NCI-H1436 (cell line): Measurements from ENCODE around the gene SERPINB2.
"Not testable (repeated sequence)": the region's sequence is repeated elsewhere in the genome, so short reads cannot be mapped to it uniquely, and the experiment has no call there.

Experiments used
- DNase-seq: peaks from one replicate; lab custom pipeline; 2025; lab: John Stamatoyannopoulos, UW

SERPINB2 gene

GRCh38 chr18:63936156-63936931, 48.8 kb downstream of the SERPINB2 start:
- peak; percentile 59 for DNase-seq

DNA sequence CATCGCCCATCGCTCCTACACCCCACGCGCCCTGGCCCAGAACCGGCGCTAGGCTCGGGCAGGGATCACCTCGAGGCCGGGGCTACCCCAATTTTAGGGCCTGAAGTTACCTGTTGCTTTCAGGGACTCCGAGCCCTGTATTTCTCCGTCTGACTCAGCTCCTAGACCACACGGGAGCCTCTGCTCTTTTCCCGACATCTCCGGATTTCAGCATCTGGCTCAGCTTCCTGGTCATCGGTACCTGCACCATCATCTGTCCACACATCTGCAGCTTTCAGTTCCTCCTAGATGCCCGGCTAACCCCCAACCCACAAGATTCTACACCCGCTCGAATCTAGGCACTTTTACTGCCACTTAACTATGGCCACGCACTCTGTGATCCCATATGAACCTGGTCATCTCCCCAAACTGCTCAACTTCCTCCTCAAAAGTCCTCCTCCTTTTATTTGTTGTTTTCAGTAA, 49.5 kb downstream of the SERPINB2 start:
- no peak for DNase-seq

DNA sequence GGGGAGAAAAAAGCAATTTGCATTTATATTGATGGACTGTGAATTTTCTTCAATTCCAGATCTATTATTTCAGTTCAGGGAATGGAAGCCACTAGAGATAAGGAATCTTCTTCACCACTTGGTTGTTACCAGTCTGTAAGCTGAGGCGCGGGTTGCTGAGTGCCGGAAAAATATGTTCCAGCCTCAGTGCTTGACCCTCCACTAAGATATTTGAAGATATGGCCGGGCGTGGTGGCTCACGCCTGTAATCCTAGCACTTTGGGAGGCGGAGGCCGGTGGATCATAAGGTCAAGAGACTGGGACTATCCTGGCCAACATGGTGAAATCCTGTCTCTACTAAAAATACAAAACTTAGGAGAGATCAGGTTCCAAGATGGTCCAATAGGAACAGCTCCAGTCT, 52.5 kb downstream of the SERPINB2 start:
- DNase-seq, result no peak

- DNase-seq, result not testable (repeated sequence)
Measured at GRCh38 chr18:63940543-63941050, 53.1 kb downstream of the SERPINB2 start.

DNA sequence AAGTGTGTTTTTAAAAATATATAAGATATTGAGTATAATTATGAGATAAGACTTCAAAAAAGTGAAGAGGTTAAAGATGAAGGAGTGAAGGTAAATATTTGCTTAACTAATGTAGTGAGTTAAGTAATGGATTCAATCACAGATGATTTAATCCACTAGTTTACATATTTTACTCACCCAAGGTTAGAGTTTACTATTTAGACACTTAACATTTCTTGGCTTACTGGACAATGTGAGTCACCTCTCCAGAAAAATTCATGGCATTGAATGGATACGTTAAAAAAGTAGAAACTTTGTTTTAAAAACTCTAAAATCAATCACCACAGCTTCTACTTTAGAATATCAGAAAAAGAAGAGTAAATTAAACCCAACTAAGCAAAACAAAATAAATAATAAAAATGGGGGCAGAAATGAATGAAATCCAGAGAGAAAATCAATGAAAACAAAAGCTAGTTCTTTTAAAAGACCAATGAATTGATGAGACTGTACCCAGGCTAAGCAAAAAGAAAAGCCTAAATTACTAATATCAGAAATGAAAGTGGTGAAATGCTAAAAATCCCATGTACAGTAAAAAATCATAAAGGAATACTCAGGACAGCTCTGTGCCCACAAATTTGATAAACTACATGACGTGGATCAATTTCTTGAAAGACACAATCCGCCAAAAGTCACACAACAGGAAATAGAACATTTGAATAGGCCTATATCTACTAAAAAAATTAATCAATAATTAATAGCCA, 59.7 kb downstream of the SERPINB2 start:
- DNase-seq, result no peak

- peak; percentile 67 for DNase-seq
Measured at GRCh38 chr18:63949068-63949737, 61.7 kb downstream of the SERPINB2 start, which contains the start of gene HMSD. Gene HMSD (plus strand): TSS chr18:63949301. CDS start chr18:63953456, 4,155 bp downstream.

- no peak for DNase-seq
Measured at GRCh38 chr18:63951302-63951705, 63.8 kb downstream of the SERPINB2 start.
